ENCODE results near the gene XRCC1. TPM values are rescaled to one million over a fixed set of nuclear protein-coding genes. Genes with fewer than 3 reads are reported as not detected.
"Not testable (repeated sequence)": the region's sequence is repeated elsewhere in the genome, so short reads cannot be mapped to it uniquely, and the experiment has no call there.

The XRCC1 gene
- total RNA-seq, 2 experiments from 2014 or later: 42.5 to 46.1 TPM

DNA sequence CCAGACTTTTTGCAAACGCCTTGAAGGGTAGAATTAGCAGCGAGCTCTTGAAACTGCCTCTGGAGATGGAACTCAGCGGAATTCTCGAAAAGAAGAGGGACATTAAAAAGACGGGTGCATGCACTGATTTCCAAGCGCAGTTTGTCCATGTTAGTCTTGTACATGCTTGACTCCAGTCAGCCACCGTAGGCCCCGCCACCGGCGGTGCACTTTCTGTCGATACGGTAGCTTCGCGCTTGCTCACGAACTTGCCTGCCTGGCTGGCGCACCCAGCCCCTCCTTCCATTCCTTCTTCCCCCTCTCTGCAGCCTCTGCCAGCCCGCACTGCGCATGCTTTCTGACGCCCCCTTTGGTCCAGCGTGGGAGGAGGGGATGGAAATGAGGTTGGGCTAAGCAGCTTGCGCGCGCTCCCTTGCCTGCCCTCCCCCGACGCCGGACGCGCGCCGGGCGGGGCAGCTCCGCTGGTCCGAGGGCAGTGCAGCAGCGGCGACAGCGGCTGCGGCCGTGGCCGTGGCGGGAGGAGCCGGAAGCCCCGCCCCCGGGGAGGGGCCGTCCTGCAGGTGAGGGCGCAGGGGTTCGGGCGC lies 42.3 kb downstream of the XRCC1 start, which contains the start of gene ZNF575:
ZNF575 (plus strand) TSS at position 227 of the 584 bp plus-strand sequence. CDS start 1,235 bp downstream, outside the sequence.
- peak within 1 kb of the TSS; percentile 86 for H3K4me3 Mint-ChIP-seq
- ChIA-PET CTCF (interaction anchor here (0.6 to 3.7 kb wide), 10 partner anchors 8 to 192 kb away, joined by 3 to 27 read pairs (median 5); partner anchors contain the start of gene PLAUR), POLR2A (interaction anchor here (0.6 to 3.0 kb wide), 18 partner anchors 9 to 221 kb away, joined by 3 to 27 read pairs (median 4); partner anchors contain the start of genes IRGQ, PHLDB3, PINLYP and SMG9)
- no peaks in the 10 kb centered on the region for H3K9me3 Mint-ChIP-seq
- DNase-seq: peak; percentile 89
- H3K27ac Mint-ChIP-seq: peak within 1 kb of the TSS; percentile 98
- H3K36me3 Mint-ChIP-seq (ENCODE audit: low read depth): peaks cover 14% of the 10 kb centered on the region
- H3K4me1 Mint-ChIP-seq: peaks cover 26% of the 10 kb centered on the region
- H3K27me3 Mint-ChIP-seq: no peaks in the 10 kb centered on the region

DNA sequence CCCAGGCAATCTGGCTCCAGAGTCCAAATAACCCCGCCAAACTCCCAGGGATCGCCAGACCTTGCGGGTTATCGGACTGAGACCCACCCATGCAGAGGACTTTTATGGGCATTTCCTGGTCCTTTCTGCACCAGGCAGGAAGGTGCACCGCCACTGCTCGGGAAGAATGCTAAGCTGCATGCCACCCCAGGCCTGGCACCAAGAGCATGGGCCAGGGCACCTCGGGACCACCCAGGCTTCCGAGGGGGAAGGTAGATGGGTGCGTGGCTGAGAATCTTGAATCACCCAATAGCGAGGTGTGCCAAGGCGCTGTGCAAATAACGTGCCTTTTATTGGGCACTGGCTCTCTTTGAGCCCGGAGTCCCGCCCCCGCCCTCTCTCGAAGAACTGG lies 42.8 kb downstream of the XRCC1 start:
- Mint-ChIP-seq H3K36me3 (ENCODE audit: low read depth) (peaks cover 12% of the 10 kb centered on the region), H3K4me1 (peaks cover 30% of the 10 kb centered on the region), H3K27me3 (no peaks in the 10 kb centered on the region), H3K27ac (peak overlapping the region; percentile 98), H3K9me3 (no peaks in the 10 kb centered on the region), H3K4me3 (peak overlapping the region; percentile 86)
- DNase-seq: no peak
- ChIA-PET CTCF (interaction anchor here (1.0 to 3.7 kb wide), 9 partner anchors 8 to 137 kb away, joined by 3 to 27 read pairs (median 7); partner anchors contain the start of gene PLAUR), POLR2A (interaction anchor here (0.6 to 3.0 kb wide), 18 partner anchors 8 to 221 kb away, joined by 3 to 27 read pairs (median 4); partner anchors contain the start of genes IRGQ, PHLDB3, PINLYP and SMG9)

DNA sequence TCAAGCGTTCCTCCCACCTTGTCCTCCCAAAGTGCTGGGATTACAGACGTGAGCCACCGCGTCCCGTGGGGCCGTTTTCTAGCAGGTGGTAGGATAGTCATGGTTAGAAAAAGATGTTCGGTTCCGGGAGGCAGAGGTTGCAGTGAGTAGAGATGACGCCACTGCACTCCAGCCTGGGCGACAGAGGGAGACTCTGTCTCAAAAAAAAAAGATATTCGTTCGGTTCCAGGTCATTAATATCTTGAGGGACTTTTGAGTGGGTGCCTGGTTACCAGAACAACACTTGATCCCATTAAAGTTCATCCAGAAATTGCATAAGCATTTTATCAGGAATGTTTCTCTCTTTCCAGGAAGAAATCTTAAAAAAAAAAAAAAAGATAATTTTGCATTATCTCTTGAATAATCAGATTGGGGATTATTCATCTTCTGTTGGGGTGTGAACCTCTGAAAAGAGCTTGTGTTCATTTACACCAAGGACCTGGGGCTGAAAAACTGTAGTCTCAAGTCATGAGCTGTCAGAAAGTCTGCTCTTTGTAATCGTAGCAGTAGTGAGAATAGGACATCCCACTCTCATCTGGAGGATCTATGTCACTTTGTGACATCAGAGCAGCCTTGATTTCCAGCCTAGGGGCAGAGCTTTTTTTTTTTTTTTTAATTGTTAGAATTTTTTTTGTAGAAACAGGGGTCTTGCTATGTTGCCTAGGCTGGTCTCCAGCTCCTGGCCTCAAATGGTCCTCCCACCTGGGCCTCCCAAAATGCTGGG lies 47.3 kb downstream of the XRCC1 start:
- DNase-seq: no peak
- H3K36me3 Mint-ChIP-seq (ENCODE audit: low read depth): peaks cover 8% of the 10 kb centered on the region
- peaks cover 34% of the 10 kb centered on the region for H3K4me1 Mint-ChIP-seq
- POLR2A ChIA-PET: interaction anchor here (0.9 to 2.3 kb wide), 5 partner anchors 23 to 89 kb away, joined by 3 to 10 read pairs (median 5); partner anchors contain the start of genes IRGQ, PHLDB3 and ZNF576
- H3K9me3 Mint-ChIP-seq: no peaks in the 10 kb centered on the region
- H3K27me3 Mint-ChIP-seq: no peaks in the 10 kb centered on the region
- CTCF ChIA-PET: interaction anchor here (0.6 to 2.9 kb wide), 11 partner anchors 8 to 239 kb away, joined by 3 to 23 read pairs (median 4); no protein-coding TSS in a partner anchor
- peak overlapping the region; percentile 64 for H3K27ac Mint-ChIP-seq
- peak overlapping the region; percentile 54 for H3K4me3 Mint-ChIP-seq

DNA sequence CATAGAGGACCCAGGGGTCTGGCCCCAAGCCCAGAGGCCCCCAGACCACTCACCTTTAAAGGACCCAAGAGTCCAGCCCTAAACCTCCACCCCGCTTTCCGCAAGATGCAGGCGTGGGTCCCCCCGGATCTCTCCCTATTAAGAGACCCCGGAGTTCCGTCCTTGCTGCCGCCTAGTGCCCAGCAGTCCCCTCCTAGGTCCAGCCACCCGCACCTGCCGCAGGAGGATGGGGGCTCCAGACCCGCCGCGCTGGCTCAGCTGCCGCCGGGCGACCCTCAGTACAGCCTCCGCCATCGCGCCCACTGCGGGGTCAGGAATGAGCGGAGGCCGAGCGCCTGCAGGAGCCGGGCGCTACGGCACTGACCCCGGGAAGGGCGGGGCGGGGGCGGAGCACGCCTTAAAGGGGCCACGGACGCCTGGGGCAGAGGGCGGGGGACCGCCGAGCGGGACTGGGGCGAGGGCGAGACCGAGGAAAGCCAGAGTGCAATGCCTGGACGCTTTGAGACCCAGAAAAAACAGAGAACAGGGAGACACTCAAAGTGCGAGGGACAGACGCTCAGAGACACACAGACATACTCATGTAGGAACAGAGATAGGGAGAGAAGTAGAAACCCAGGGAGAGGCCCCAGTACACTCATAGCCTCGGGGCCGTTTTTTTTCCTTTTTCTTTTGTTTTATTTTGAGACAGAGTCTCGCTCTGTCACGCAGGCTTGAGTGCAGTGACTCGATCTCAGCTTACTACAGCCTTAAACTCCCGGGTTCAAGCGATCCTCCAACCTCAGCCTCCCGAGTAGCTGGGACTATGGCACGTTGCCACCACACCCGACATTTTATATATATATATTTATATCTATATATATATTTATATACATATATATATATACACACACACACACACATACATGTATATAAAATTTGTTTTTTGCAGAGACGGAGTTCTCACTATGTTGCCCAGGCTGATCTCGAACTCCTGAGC lies 48.2 kb downstream of the XRCC1 start, which contains the start of gene ETHE1:
ETHE1 (minus strand) TSS at position 318 of the 976 bp plus-strand sequence; CDS start at position 294, 24 bp downstream.
- Mint-ChIP-seq H3K27ac (peak within 1 kb of the TSS; percentile 79), H3K36me3 (ENCODE audit: low read depth) (peaks cover 12% of the 10 kb centered on the region), H3K4me1 (peaks cover 28% of the 10 kb centered on the region), H3K27me3 (no peaks in the 10 kb centered on the region), H3K4me3 (peak within 1 kb of the TSS; percentile 94), H3K9me3 (no peaks in the 10 kb centered on the region)
- POLR2A ChIA-PET: interaction anchor here (1.3 to 4.0 kb wide), 7 partner anchors 23 to 88 kb away, joined by 4 to 23 read pairs (median 8); partner anchors contain the start of genes IRGQ, PHLDB3, PINLYP and XRCC1
- CTCF ChIA-PET: interaction anchor here (1.0 to 9.8 kb wide), 10 partner anchors 8 to 141 kb away, joined by 3 to 198 read pairs (median 12); no protein-coding TSS in a partner anchor
- peak; percentile 83 for DNase-seq

DNA sequence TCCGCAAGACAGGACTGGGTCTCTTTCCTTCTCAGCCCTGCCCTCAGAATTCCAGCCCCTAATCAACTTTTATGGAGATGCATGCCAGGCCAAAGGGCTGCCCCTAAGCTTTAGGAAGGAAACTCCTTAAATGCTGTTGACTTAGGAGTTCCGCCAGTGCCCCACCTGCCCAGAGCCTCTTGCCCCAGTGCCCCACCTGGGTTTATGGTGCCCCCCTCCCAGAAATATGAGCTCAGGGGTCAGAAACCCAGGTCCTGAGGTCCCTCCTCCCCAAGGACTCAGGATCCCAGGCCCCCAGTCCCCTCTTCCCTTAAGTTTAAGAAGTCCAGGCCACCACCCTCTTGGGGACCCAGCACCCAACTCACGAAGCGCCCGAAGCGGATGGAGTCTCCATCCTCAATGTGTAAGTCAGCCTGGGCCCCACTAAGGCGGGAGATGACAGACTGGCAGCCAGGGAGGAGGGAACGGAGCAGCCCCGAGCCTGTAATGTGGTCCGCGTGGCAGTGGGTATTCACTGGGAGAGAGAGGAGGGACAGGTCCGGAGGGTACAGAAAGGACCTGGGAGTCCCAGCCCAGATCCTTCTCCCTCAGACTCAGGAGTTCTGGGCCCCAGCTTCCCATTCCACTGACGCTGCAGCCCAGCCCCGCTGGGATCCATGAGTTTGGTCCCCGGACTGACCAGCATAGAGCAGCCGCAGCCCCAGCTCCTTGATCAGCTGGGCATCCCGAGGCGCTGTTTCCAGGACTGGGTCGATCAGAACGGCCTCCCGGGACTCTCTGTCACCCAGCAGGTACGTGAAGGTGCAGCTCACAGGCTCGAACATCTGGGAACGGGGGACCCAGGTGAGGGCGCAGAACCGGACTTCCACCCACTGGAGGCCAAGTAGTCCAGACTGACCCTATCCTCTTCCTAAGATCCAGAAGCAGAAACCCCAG lies 49.2 kb downstream of the XRCC1 start:
- H3K27me3 Mint-ChIP-seq: no peaks in the 10 kb centered on the region
- peak; percentile 42 for DNase-seq
- H3K9me3 Mint-ChIP-seq: no peaks in the 10 kb centered on the region
- peak overlapping the region; percentile 94 for H3K4me3 Mint-ChIP-seq
- H3K27ac Mint-ChIP-seq: peak overlapping the region; percentile 79
- peaks cover 12% of the 10 kb centered on the region for H3K36me3 Mint-ChIP-seq (ENCODE audit: low read depth)
- ChIA-PET POLR2A (interaction anchor here (0.9 to 4.0 kb wide), 5 partner anchors 20 to 87 kb away, joined by 3 to 23 read pairs (median 10); partner anchors contain the start of genes IRGQ, PINLYP, XRCC1 and ZNF576), CTCF (interaction anchor here (1.3 to 9.8 kb wide), 7 partner anchors 29 to 142 kb away, joined by 4 to 198 read pairs (median 18); no protein-coding TSS in a partner anchor)
- H3K4me1 Mint-ChIP-seq: peaks cover 24% of the 10 kb centered on the region

DNA sequence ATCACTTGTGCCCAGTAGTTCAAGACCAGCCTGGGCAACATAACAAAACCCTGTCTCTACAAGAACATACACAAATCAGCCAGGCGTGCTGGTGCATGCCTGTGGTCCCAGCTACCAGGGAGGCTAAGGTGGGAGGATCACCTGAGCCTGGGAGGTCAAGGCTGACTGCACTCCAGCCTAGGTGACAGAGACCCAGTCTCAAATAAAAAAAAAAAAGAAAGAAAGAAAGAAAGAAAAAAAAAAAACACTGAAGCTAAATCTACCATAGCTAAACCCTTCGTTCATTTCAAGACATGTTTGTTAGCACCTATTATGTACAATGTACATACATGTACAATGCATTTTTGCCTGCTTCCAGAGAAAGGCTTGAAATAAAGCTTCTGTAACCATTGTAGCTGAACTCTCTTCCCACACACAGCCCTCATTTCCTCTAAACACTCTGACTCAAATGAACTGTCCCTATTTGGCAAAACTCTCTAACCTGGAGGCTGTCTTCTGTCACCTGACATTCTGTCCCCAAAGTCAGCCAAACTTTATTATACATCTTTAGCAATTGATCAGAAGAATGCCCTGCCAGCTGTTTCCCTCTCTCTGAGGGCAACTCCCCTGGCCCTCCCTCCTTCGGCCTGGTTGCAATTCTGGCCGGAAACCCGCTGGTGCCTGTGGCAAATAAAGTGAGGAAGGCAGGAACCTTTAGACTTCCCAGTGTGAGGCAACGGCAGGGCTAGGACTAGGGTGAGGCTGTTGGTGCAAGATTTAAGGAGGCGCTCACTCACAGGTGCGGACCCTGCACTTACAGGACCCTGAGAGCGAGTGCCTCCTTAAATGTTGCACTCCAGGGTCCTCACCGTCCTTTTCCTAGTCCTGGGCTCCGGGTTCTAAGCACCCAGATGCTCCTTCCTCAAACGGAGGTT lies 50.1 kb downstream of the XRCC1 start:
- Mint-ChIP-seq H3K36me3 (ENCODE audit: low read depth) (peaks cover 14% of the 10 kb centered on the region), H3K4me1 (peaks cover 24% of the 10 kb centered on the region), H3K27me3 (no peaks in the 10 kb centered on the region), H3K9me3 (no peaks in the 10 kb centered on the region), H3K27ac (peak overlapping the region; percentile 79), H3K4me3 (peak overlapping the region; percentile 94)
- ChIA-PET CTCF (interaction anchor here (1.3 to 9.8 kb wide), 10 partner anchors 8 to 143 kb away, joined by 4 to 198 read pairs (median 9); partner anchors contain the start of gene ZNF575), POLR2A (interaction anchor here (0.9 to 4.0 kb wide), 11 partner anchors 8 to 98 kb away, joined by 3 to 23 read pairs (median 4); partner anchors contain the start of genes IRGQ, PHLDB3, PINLYP and XRCC1)
- peak; percentile 46 for DNase-seq

DNA sequence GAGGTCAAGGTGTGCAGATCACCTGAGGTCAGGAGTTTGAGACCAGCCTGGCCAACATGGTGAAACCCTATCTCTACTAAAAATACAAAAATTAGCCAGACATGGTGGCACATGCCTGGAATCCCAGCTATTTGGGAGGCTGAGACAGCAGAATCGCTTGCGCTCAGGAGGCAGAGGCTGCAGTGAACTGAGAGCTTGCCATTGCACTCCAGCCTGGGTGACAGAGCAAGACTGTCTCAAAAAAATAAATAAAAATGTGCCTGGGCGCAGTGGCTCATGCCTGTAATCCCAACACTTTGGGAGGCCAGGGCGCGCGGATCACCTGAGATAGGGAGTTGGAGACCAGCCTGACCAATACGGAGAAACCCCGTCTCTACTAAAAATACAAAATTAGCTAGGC lies 51.6 kb downstream of the XRCC1 start:
- CTCF ChIA-PET: interaction anchor here (3.2 to 9.8 kb wide), 3 partner anchors 31 to 93 kb away, joined by 18 to 198 read pairs (median 33); no protein-coding TSS in a partner anchor
- not testable (repeated sequence) for H3K9me3 Mint-ChIP-seq, H3K27me3 Mint-ChIP-seq, H3K4me3 Mint-ChIP-seq, DNase-seq, H3K27ac Mint-ChIP-seq
- POLR2A ChIA-PET: interaction anchor here (1.8 to 4.0 kb wide), 2 partner anchors 19 to 85 kb away, joined by 9 to 23 read pairs; partner anchors contain the start of gene PHLDB3
- Mint-ChIP-seq H3K36me3 (ENCODE audit: low read depth) (peaks cover 18% of the 10 kb centered on the region), H3K4me1 (peaks cover 29% of the 10 kb centered on the region)

DNA sequence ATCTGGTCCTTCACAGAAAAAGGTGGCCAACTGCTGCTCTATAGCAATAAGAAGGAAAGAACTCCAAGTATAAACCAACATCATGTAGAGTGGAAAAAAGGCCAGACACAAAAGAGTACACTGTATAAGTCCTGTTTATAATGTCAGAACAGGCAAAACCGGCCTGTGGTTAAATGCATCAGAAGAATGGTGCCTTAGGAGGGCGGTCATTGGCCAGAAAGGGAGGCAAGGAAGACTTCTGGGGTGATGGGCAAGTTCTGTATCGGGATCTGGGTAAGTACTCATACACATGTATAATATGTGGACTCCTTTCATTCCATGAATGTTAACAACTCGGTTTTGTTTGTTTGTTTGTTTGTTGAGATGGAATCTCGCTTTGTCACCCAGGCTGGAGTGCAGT lies 52.4 kb downstream of the XRCC1 start:
- DNase-seq: no peak
- Mint-ChIP-seq H3K27me3 (no peaks in the 10 kb centered on the region), H3K36me3 (ENCODE audit: low read depth) (peaks cover 18% of the 10 kb centered on the region), H3K4me1 (peaks cover 27% of the 10 kb centered on the region), H3K4me3 (no peak overlapping the region), H3K27ac (no peak overlapping the region), H3K9me3 (no peaks in the 10 kb centered on the region)
- POLR2A ChIA-PET: no interaction called here
- CTCF ChIA-PET: interaction anchor here (1.1 to 9.8 kb wide), 3 partner anchors 74 to 92 kb away, joined by 4 to 198 read pairs (median 4); no protein-coding TSS in a partner anchor

DNA sequence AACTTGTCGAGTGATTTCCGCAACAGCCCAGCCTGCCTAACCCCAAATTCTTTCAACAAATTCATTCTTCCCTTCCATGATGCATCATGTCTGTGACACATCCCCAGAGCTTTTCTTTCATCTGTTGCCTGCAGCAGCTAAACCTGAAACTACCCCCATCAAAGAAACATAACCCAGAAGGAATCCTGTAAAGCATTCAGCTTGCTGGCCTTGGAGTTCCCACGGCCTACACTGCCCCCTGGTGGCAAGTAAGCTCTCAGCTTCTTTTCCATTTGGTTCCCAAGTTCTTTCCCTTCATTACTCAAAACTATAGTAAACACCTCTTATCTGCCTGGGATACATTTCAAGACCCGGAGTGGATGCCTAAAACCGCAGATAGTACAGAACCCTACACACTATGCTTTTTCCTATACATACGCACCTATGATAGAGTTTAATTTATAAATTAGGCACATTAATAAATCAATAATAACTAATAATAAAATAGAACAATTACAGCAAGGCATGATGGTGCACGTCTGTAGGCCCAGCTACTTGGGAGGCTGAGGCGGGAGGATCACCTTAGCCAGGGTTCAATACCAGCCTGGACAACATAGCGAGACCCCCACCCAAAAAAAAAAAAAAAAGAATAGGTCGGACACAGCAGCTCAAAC lies 55.8 kb downstream of the XRCC1 start:
- H3K4me1 Mint-ChIP-seq: peaks cover 19% of the 10 kb centered on the region
- H3K27ac Mint-ChIP-seq: no peak overlapping the region
- H3K9me3 Mint-ChIP-seq: no peaks in the 10 kb centered on the region
- ChIA-PET POLR2A (interaction anchor here (0.6 to 2.0 kb wide), 4 partner anchors 13 to 87 kb away, joined by 3 to 15 read pairs (median 6); partner anchors contain the start of gene ZNF575), CTCF (interaction anchor here (0.7 to 9.8 kb wide), 26 partner anchors 9 to 1856 kb away, joined by 3 to 198 read pairs (median 6); partner anchors contain the start of genes PHLDB3 and ZNF575)
- H3K27me3 Mint-ChIP-seq: no peaks in the 10 kb centered on the region
- H3K4me3 Mint-ChIP-seq: no peak overlapping the region
- peak; percentile 80 for DNase-seq
- peaks cover 25% of the 10 kb centered on the region for H3K36me3 Mint-ChIP-seq (ENCODE audit: low read depth)
